ENCODE results near the gene IFITM1. TPM values are rescaled to one million over a fixed set of nuclear protein-coding genes. Genes with fewer than 3 reads are reported as not detected.
A peak's percentile ranks its signal among the peaks of the same experiment; 100 is the strongest.

IFITM1 gene
- total and polyA plus RNA-seq, 9 of the 15 experiments (the other 6 are each of a cell fraction or from before 2014, with no cell fraction given): 691 to 5,579 (median 974) TPM

DNA sequence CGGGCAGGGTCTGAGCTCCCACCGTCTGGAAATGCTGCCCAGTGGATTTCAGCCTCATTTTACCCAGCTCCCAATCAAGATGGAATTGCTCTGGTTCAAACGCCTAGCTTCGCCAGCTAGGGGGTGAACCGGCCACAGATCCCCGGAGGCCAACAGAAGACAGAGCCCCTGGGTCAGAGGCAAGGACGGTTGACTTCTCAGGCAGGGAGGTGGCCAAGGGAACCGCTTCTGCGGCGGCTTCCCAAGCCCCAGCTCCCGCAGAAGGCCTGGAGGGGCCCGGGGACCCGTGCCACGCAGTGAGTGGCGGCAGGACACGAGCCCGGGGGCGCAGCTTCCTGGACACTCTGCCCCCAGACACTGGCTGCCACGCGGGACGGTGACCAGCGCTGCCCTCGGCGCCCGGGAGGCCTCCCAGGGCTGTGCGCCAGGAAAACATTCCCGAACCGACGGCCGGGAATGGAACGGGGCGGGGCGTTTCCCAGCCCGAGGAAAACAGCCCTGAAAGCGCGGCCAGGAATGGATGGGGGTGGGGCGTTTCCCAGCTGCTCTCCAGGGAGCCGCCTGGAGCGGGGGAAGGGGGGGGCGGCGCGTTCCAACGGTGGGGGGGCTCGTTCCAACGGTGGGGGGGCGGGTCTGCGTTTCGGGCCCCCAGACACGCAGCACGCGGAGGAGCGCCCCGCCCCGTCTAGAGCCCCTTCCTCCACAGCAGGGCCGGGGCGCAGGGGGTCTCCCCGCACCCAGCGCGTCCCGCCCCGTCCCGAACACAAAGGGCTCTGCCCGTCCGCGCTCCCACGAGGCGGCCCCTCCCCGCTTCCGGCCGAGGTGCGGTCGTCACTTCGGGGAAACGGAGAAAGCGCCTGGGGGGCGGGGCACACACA is 42.0 kb downstream of the IFITM1 start (continued):
- TF ChIP-seq RHOXF2B (CRISPR knock-in tag; conservative IDR thresholded peaks at IDR 0.05): no peak
- TF ChIP-seq, protein P1, sequence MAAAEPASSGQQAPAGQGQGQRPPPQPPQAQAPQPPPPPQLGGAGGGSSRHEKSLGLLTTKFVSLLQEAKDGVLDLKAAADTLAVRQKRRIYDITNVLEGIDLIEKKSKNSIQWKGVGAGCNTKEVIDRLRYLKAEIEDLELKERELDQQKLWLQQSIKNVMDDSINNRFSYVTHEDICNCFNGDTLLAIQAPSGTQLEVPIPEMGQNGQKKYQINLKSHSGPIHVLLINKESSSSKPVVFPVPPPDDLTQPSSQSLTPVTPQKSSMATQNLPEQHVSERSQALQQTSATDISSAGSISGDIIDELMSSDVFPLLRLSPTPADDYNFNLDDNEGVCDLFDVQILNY (CRISPR knock-in tag; IDR thresholded peaks at IDR 0.05): no peak
- TF ChIP-seq NR2F6 (CRISPR knock-in tag; IDR thresholded peaks at IDR 0.05): no peak
- no peak for TF ChIP-seq ASH1L (IDR thresholded peaks at IDR 0.05; ENCODE audit: borderline replicate concordance, low read depth, partially characterized antibody)
- no peak for TF ChIP-seq MCM3 (IDR thresholded peaks at IDR 0.05)
- TF ChIP-seq ELF1 (tag; IDR thresholded peaks at IDR 0.05): peak; percentile 66; the same call in 1 of the 2 replicates
- TF ChIP-seq STAG1 (CRISPR knock-in tag; IDR thresholded peaks at IDR 0.05; ENCODE audit: borderline replicate concordance): no peak
- peak; percentile 62; the same call in 1 of the 2 replicates for TF ChIP-seq KAT7 (CRISPR knock-in tag; IDR thresholded peaks at IDR 0.05; ENCODE audit: borderline replicate concordance)
- TF ChIP-seq LARP7 (IDR thresholded peaks at IDR 0.05): no peak
- no peak for TF ChIP-seq FUS (optimal IDR thresholded peaks at IDR 0.05; ENCODE audit: low read depth, low read length)
- no peak for TF ChIP-seq ADNP (tag; IDR thresholded peaks at IDR 0.05)
- peak; percentile 96 for TF ChIP-seq SAFB (IDR thresholded peaks at IDR 0.05; ENCODE audit: borderline replicate concordance, low read depth, low read length)
- no peak for TF ChIP-seq LCOR (CRISPR knock-in tag; IDR thresholded peaks at IDR 0.05)
- TF ChIP-seq ZNF280A (IDR thresholded peaks at IDR 0.05; ENCODE audit: low read depth, partially characterized antibody): no peak
- no peak for TF ChIP-seq XRCC5 (IDR thresholded peaks at IDR 0.05; ENCODE audit: low read depth, low read length)
- TF ChIP-seq ZNF311 (CRISPR knock-in tag; IDR thresholded peaks at IDR 0.05): peak; percentile 96
- no peak for TF ChIP-seq ZKSCAN1 (IDR thresholded peaks at IDR 0.05; ENCODE audit: low read depth, low read length)
- TF ChIP-seq NONO (IDR thresholded peaks at IDR 0.05; ENCODE audit: low read depth in 2 of 2, low read length in 1 of 2): peak in 1 of 2 experiments; percentile 55; a peak in 1 of 4 replicates
- peak; percentile 89 for TF ChIP-seq MYC (IDR thresholded peaks at IDR 0.05; ENCODE audit: low read depth, low read length)
- TF ChIP-seq MYC (CRISPR knock-in tag; IDR thresholded peaks at IDR 0.05; ENCODE audit: borderline replicate concordance, low read depth): peak; percentile 96; the same call in 1 of the 2 replicates
- TF ChIP-seq HDAC6 (IDR thresholded peaks at IDR 0.05; ENCODE audit: low read depth, low read length): no peak
- TF ChIP-seq, protein P2, sequence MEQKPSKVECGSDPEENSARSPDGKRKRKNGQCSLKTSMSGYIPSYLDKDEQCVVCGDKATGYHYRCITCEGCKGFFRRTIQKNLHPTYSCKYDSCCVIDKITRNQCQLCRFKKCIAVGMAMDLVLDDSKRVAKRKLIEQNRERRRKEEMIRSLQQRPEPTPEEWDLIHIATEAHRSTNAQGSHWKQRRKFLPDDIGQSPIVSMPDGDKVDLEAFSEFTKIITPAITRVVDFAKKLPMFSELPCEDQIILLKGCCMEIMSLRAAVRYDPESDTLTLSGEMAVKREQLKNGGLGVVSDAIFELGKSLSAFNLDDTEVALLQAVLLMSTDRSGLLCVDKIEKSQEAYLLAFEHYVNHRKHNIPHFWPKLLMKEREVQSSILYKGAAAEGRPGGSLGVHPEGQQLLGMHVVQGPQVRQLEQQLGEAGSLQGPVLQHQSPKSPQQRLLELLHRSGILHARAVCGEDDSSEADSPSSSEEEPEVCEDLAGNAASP (IDR thresholded peaks at IDR 0.05): no peak
- TF ChIP-seq ZBTB7A (IDR thresholded peaks at IDR 0.05; ENCODE audit: borderline replicate concordance, control insufficient read depth, low read depth, low read length): peak; percentile 89
- no peak; the same call in 1 of the 2 replicates for TF ChIP-seq ZNF785 (CRISPR knock-in tag; IDR thresholded peaks at IDR 0.05)
- TF ChIP-seq ZFP36 (IDR thresholded peaks at IDR 0.05; ENCODE audit: low read depth, low read length, partially characterized antibody): no peak

All from K562 (cell line).